DND-41 (cell line): ENCODE measurements around the gene UBE2H.

Experiments used
- ATAC-seq: fragments of 200-7000 bp; cut with Tn5 transposase; 3 replicates; pipeline ENCODE4 v1.9.1; 2021; ENCODE audit warnings: low read depth; ENCODE audit not compliant: insufficient read depth
- DNase-seq: peaks from one replicate; pipeline ENCODE4 v3.0.0-alpha.2; 2020
- H2AFZ ChIP-seq: 2 replicates; pipeline ENCODE4 v1.6.0; 2012; ENCODE audit warnings: low read depth, low read length
- H3K27ac ChIP-seq: 2 replicates; pipeline ENCODE4 v1.5.1; 2012; ENCODE audit warnings: low read length, inconsistent platforms
- H3K27me3 ChIP-seq: fragments of 200-600 bp; sonication (generic); 2 replicates; pipeline ENCODE4 v1.6.0; 2012; ENCODE audit warnings: low read length, mild to moderate bottlenecking, inconsistent platforms; ENCODE audit not compliant: insufficient read depth, poor library complexity
- H3K36me3 ChIP-seq: 2 replicates; pipeline ENCODE4 v1.5.1; 2012; ENCODE audit warnings: low read length, inconsistent platforms; ENCODE audit not compliant: insufficient read depth
- H3K4me1 ChIP-seq: 2 replicates; pipeline ENCODE4 v1.5.1; 2012; ENCODE audit warnings: mild to moderate bottlenecking, low read length; ENCODE audit not compliant: insufficient read depth
- H3K4me2 ChIP-seq: 2 replicates; pipeline ENCODE4 v1.6.0; 2012; ENCODE audit warnings: mild to moderate bottlenecking, moderate library complexity, low read length, inconsistent platforms; ENCODE audit not compliant: insufficient read depth
- H3K4me3 ChIP-seq, 2 experiments: fragments of 200-600 bp in 1 of 2; shearing (Covaris generic) in 1 of 2; 2 replicates each; pipeline ENCODE4 v1.5.1; 2012 to 2016; ENCODE audit warnings: inconsistent platforms in 2 of 2, low read length in 2 of 2, mild to moderate bottlenecking in 2 of 2, low read depth in 1 of 2, moderate library complexity in 1 of 2
- H3K79me2 ChIP-seq: 2 replicates; pipeline ENCODE4 v1.6.0; 2012; ENCODE audit warnings: low read length, inconsistent platforms; ENCODE audit not compliant: insufficient read depth
- H3K9ac ChIP-seq: 2 replicates; pipeline ENCODE4 v1.6.0; 2012; ENCODE audit warnings: low read depth, mild to moderate bottlenecking, inconsistent platforms, low read length, moderate library complexity
- H3K9me3 ChIP-seq: 2 replicates; pipeline ENCODE4 v1.5.1; 2012; ENCODE audit warnings: low read length, moderate library complexity, mild to moderate bottlenecking, inconsistent platforms; ENCODE audit not compliant: insufficient read depth, severe bottlenecking
- H4K20me1 ChIP-seq: 2 replicates; pipeline ENCODE4 v1.6.0; 2012; ENCODE audit warnings: low read length; ENCODE audit not compliant: insufficient read depth
- CTCF ChIP-seq: IDR thresholded peaks from 2 replicates; pipeline ENCODE4 v1.5.1; 2012; ENCODE audit warnings: borderline replicate concordance, low read length, moderate library complexity, mild to moderate bottlenecking; ENCODE audit not compliant: poor library complexity, severe bottlenecking; ENCODE audit errors: extremely low read depth
- EZH2 ChIP-seq: IDR thresholded peaks from 3 replicates; pipeline ENCODE4 v1.6.1; 2012; ENCODE audit warnings: borderline replicate concordance, low read depth, mild to moderate bottlenecking, moderate library complexity, low read length, inconsistent platforms; ENCODE audit not compliant: severe bottlenecking

Gene UBE2H

GRCh38 chr7:129843978-129844840, 108.6 kb downstream of the UBE2H start:
- DNase-seq = no peak
- TF ChIP-seq EZH2 = no peak
- TF ChIP-seq CTCF = no peak
- no peaks in the 10 kb centered on the region; the same call in 1 of the 2 replicates for H4K20me1 ChIP-seq
- H3K36me3 ChIP-seq = no peaks in the 10 kb centered on the region
- H3K9ac ChIP-seq = no peak overlapping the region
- H3K9me3 ChIP-seq = no peaks in the 10 kb centered on the region
- H3K79me2 ChIP-seq = no peaks in the 10 kb centered on the region
- H2AFZ ChIP-seq = no peak overlapping the region
- H3K27ac ChIP-seq = no peak overlapping the region
- no peaks in the 10 kb centered on the region for H3K27me3 ChIP-seq
- peak; percentile 53; the same call in 1 of the 3 replicates for ATAC-seq
- H3K4me2 ChIP-seq = no peak overlapping the region
- H3K4me3 ChIP-seq = no peak overlapping the region
- H3K4me1 ChIP-seq = peaks cover 6% of the 10 kb centered on the region; the same call in 1 of the 2 replicates

- Histone ChIP-seq H3K79me2 (no peaks in the 10 kb centered on the region), H3K4me1 (peaks cover 6% of the 10 kb centered on the region; the same call in 1 of the 2 replicates), H3K9ac (no peak overlapping the region), H3K4me2 (no peak overlapping the region), H3K4me3 (no peak overlapping the region), H2AFZ (no peak overlapping the region), H3K9me3 (no peaks in the 10 kb centered on the region), H4K20me1 (no peaks in the 10 kb centered on the region; the same call in 1 of the 2 replicates), H3K36me3 (no peaks in the 10 kb centered on the region), H3K27me3 (no peaks in the 10 kb centered on the region), H3K27ac (no peak overlapping the region)
- DNase-seq = no peak
- no peak for ATAC-seq
- TF ChIP-seq CTCF (no peak), EZH2 (no peak)
These were observed 109.3 kb downstream of the UBE2H start for GRCh38 chr7:129843365-129843898.

GRCh38 chr7:129841465-129841864, 111.3 kb downstream of the UBE2H start:
- Histone ChIP-seq H3K79me2 (no peaks in the 10 kb centered on the region), H3K4me1 (peaks cover 6% of the 10 kb centered on the region; the same call in 1 of the 2 replicates), H4K20me1 (no peaks in the 10 kb centered on the region; the same call in 1 of the 2 replicates)

More at GRCh38 chr7:129841465-129841864, 111.3 kb downstream of the UBE2H start:
- TF ChIP-seq CTCF (no peak), EZH2 (no peak)
- no peak overlapping the region for H3K27ac ChIP-seq
- no peak overlapping the region for H3K4me2 ChIP-seq
- ATAC-seq (peak; percentile 52; the same call in 2 of the 3 replicates), DNase-seq (no peak)
- no peak overlapping the region for H2AFZ ChIP-seq
- H3K36me3 ChIP-seq = no peaks in the 10 kb centered on the region
- H3K4me3 ChIP-seq = no peak overlapping the region
- no peaks in the 10 kb centered on the region for H3K27me3 ChIP-seq
- no peaks in the 10 kb centered on the region for H3K9me3 ChIP-seq
- no peak overlapping the region for H3K9ac ChIP-seq
